IMR-90 (cell line): Measurements from ENCODE around the gene FOXK1. TPM values are rescaled to one million over a fixed set of nuclear protein-coding genes. Genes with fewer than 3 reads are reported as not detected.

ENCODE experiments used
- ATAC-seq: fragments of 200-7000 bp; cut with Tn5 transposase; 2 replicates; pipeline ENCODE4 v1.9.1; 2020; ENCODE audit warnings: low read depth, mild to moderate bottlenecking, moderate library complexity
- Bru-seq: library from RNA; stranded (reverse); fragments of 400-500 nt; gene quantifications from one replicate; lab custom pipeline; 2021; lab: Mats Ljungman, UMichigan
- BruChase-seq, 2 experiments: library from RNA; stranded (reverse); fragments of 400-500 nt; gene quantifications; one replicate each; lab custom pipeline; 2021; lab: Mats Ljungman, UMichigan
- BruUV-seq: library from RNA; stranded (reverse); fragments of 400-500 nt; replicated peaks from 2 replicates; lab custom pipeline; 2021; lab: Mats Ljungman, UMichigan
- CTCF ChIA-PET: fragments of 300-600 bp; formaldehyde crosslinking; extraction: SDS; loops from one replicate; lab custom pipeline; 2021; ENCODE audit warnings: antibody characterized with exemption; lab: Yijun Ruan, JAX
- POLR2A ChIA-PET: fragments of 300-600 bp; sonication (Branson Sonifier 250); formaldehyde crosslinking; loops from one replicate; lab custom pipeline; 2022; ENCODE audit warnings: antibody characterized with exemption; ENCODE audit not compliant: unreplicated experiment; lab: Charles Lee
- DNase-seq: peaks from one replicate; pipeline ENCODE4 v3.0.0; 2013
- H2AFZ ChIP-seq: replicated peaks from 2 replicates; pipeline ENCODE3; 2013; ENCODE audit warnings: low read length, mild to moderate bottlenecking; ENCODE audit not compliant: poor library complexity
- H2AK5ac ChIP-seq: 2 replicates; pipeline ENCODE4 v1.6.1; 2013; ENCODE audit warnings: low read depth, low read length, inconsistent platforms
- H2AK9ac ChIP-seq: replicated peaks from 2 replicates; pipeline ENCODE3; 2013; ENCODE audit warnings: mild to moderate bottlenecking, low read depth, low read length, moderate library complexity; ENCODE audit not compliant: poor library complexity
- H2BK120ac ChIP-seq: 2 replicates; pipeline ENCODE4 v1.6.1; 2013; ENCODE audit warnings: low read depth, low read length, inconsistent platforms
- H2BK15ac ChIP-seq: 3 replicates; pipeline ENCODE4 v1.6.1; 2013; ENCODE audit warnings: low read depth, low read length, inconsistent platforms
- H2BK20ac ChIP-seq: 2 replicates; pipeline ENCODE4 v1.6.1; 2013; ENCODE audit warnings: low read depth, mild to moderate bottlenecking, inconsistent platforms, low read length, moderate library complexity
- H2BK5ac ChIP-seq: 2 replicates; pipeline ENCODE4 v1.6.1; 2013; ENCODE audit warnings: mild to moderate bottlenecking, low read depth, low read length, inconsistent platforms; ENCODE audit not compliant: poor library complexity, severe bottlenecking
- H3K14ac ChIP-seq: replicated peaks from 2 replicates; pipeline ENCODE4 v1.6.1; 2013; ENCODE audit warnings: low read depth, low read length, inconsistent platforms
- H3K18ac ChIP-seq: 2 replicates; pipeline ENCODE4 v1.6.1; 2013; ENCODE audit warnings: low read depth, low read length, control low read depth
- H3K23ac ChIP-seq: 2 replicates; pipeline ENCODE4 v1.6.1; 2013; ENCODE audit warnings: low read depth, low read length, inconsistent platforms
- H3K27ac ChIP-seq: 2 replicates; pipeline ENCODE4 v1.5.1; 2013; ENCODE audit warnings: mild to moderate bottlenecking, control low read depth, low read length; ENCODE audit not compliant: insufficient read depth
- H3K27me3 ChIP-seq: 2 replicates; pipeline ENCODE4 v1.6.1; 2013; ENCODE audit warnings: low read length; ENCODE audit not compliant: control insufficient read depth, insufficient read depth
- H3K36me3 ChIP-seq: 2 replicates; pipeline ENCODE4 v1.6.1; 2013; ENCODE audit warnings: low read length, mixed read lengths; ENCODE audit not compliant: control insufficient read depth, insufficient read depth
- H3K4ac ChIP-seq: 2 replicates; pipeline ENCODE4 v1.6.1; 2013; ENCODE audit warnings: low read depth, low read length, inconsistent platforms
- H3K4me1 ChIP-seq: 2 replicates; pipeline ENCODE4 v1.6.1; 2013; ENCODE audit warnings: low read length, mixed read lengths; ENCODE audit not compliant: control insufficient read depth, insufficient read depth
- H3K4me2 ChIP-seq: 2 replicates; pipeline ENCODE4 v1.6.1; 2013; ENCODE audit warnings: low read depth, mild to moderate bottlenecking, control low read depth, low read length, moderate library complexity
- H3K4me3 ChIP-seq: 2 replicates; pipeline ENCODE4 v1.5.1; 2013; ENCODE audit warnings: low read depth, mild to moderate bottlenecking, control low read depth, low read length, moderate library complexity; ENCODE audit not compliant: insufficient read depth
- H3K56ac ChIP-seq: 2 replicates; pipeline ENCODE4 v1.6.1; 2013; ENCODE audit warnings: low read length, inconsistent platforms; ENCODE audit not compliant: insufficient read depth; ENCODE audit errors: extremely low read depth
- H3K79me1 ChIP-seq, 2 experiments: 2 replicates each; pipeline ENCODE4 v1.6.1; 2013; ENCODE audit warnings: low read length in 2 of 2, inconsistent platforms in 1 of 2, low read depth in 1 of 2
- H3K9ac ChIP-seq: 2 replicates; pipeline ENCODE4 v1.6.1; 2013; ENCODE audit warnings: low read depth, low read length, control low read depth
- H3K9me1 ChIP-seq: 2 replicates; pipeline ENCODE4 v1.6.1; 2013; ENCODE audit warnings: low read length, inconsistent platforms; ENCODE audit not compliant: insufficient read depth
- H3K9me3 ChIP-seq: 2 replicates; pipeline ENCODE4 v1.6.1; 2013; ENCODE audit warnings: low read length; ENCODE audit not compliant: control insufficient read depth, insufficient read depth
- H4K20me1 ChIP-seq: 2 replicates; pipeline ENCODE4 v1.6.1; 2013; ENCODE audit warnings: low read length, inconsistent platforms; ENCODE audit not compliant: insufficient read depth
- H4K5ac ChIP-seq: 2 replicates; pipeline ENCODE4 v1.6.1; 2013; ENCODE audit warnings: mild to moderate bottlenecking, low read depth, low read length, control low read depth
- H4K8ac ChIP-seq, 2 experiments: 2 replicates each; pipeline ENCODE4 v1.6.1; 2013; ENCODE audit warnings: low read depth in 2 of 2, low read length in 2 of 2, control low read depth in 1 of 2, inconsistent platforms in 1 of 2
- H4K91ac ChIP-seq: 2 replicates; pipeline ENCODE4 v1.6.1; 2013; ENCODE audit warnings: low read depth, low read length, inconsistent platforms; ENCODE audit not compliant: insufficient read depth
- CEBPB ChIP-seq: IDR thresholded peaks from 2 replicates; pipeline ENCODE4 v1.6.1; 2012; ENCODE audit warnings: low read depth, low read length, improper control_type of control experiment
- MAFK ChIP-seq: IDR thresholded peaks from 2 replicates; pipeline ENCODE4 v1.6.1; 2012; ENCODE audit warnings: low read depth, low read length, improper control_type of control experiment
- MAZ ChIP-seq: IDR thresholded peaks from 2 replicates; pipeline ENCODE4 v1.6.1; 2012; ENCODE audit warnings: low read depth, mild to moderate bottlenecking, low read length, improper control_type of control experiment, moderate library complexity, borderline replicate concordance
- MXI1 ChIP-seq: IDR thresholded peaks from 2 replicates; pipeline ENCODE4 v1.6.1; 2012; ENCODE audit warnings: low read depth, mild to moderate bottlenecking, low read length, moderate library complexity, borderline replicate concordance
- POLR2A ChIP-seq: IDR thresholded peaks from 2 replicates; pipeline ENCODE4 v1.6.1; 2012; ENCODE audit warnings: mild to moderate bottlenecking, low read depth, low read length
- RAD21 ChIP-seq: IDR thresholded peaks from 2 replicates; pipeline ENCODE4 v1.6.1; 2012; ENCODE audit warnings: low read length, improper control_type of control experiment
- WGBS, 2 experiments: methylation state at CpG; one replicate each; pipeline versions ENCODE4 v1.1.5 to v1.1.7; 2013; ENCODE audit warnings: missing lambda C conversion rate in 2 of 2; ENCODE audit not compliant: insufficient read length in 1 of 2; ENCODE audit errors: extremely low coverage in 2 of 2; 5-methylcytosine and 5-hydroxymethylcytosine counted together
- dilution Hi-C: fragments of 300-500 bp; cut with HindIII; formaldehyde crosslinking; loops from one replicate; pipeline ENCODE4 v1.14.3; 2018; ENCODE audit warnings: low sequenced_read_pairs; ENCODE audit not compliant: unreplicated experiment
- in situ Hi-C: fragments of 300-500 bp; cut with MboI; formaldehyde crosslinking; loops from 3 replicates; pipeline ENCODE4 v1.14.3; 2019; ENCODE audit warnings: low sequenced_read_pairs, inconsistent platforms, mixed read lengths
- intact Hi-C: fragments of 100-400 bp; cut with micrococcal nuclease; formaldehyde crosslinking; loops from 2 replicates; pipeline ENCODE4 v1.10.0; 2022
- long read RNA-seq: library from polyadenylated mRNA; unstranded; transcript quantifications from one replicate; pipeline ENCODE4 v2.0.0, GENCODE V29; 2021; ENCODE audit not compliant: unreplicated experiment
- polyA plus RNA-seq, 3 experiments: library from polyadenylated mRNA; depleted of rRNA; stranded (reverse); fragments of >200 nt; gene quantifications; 2 replicates each; pipeline ENCODE4 v1.2.3, GENCODE V29; 2012; ENCODE audit warnings: low replicate concordance in 1 of 3
- total RNA-seq: library from RNA; depleted of rRNA; stranded (reverse); fragments of >200 nt; gene quantifications from 2 replicates; pipeline ENCODE4 v1.2.3, GENCODE V29; 2012; rRNA removed
- TF ChIP-seq, protein P1 (sequence below): fragments of 150-350 bp; IDR thresholded peaks from 2 replicates; pipeline ENCODE4 v1.6.1; 2017; ENCODE audit warnings: mild to moderate bottlenecking, antibody characterized with exemption, low read length, low read depth
- TF ChIP-seq, protein P2 (sequence below): conservative IDR thresholded peaks from 2 replicates; pipeline ENCODE4 v1.5.1; 2012; ENCODE audit warnings: mild to moderate bottlenecking, low read depth, low read length, improper control_type of control experiment

Gene FOXK1
- 4.3 and 5.0 TPM in 2 replicates for total RNA-seq
- 8.8 TPM in 2 replicates for polyA plus RNA-seq (2012; rRNA removed)
- 6.7 and 6.8 TPM in 2 replicates for polyA plus RNA-seq (2012; cell fraction: cytosol; rRNA removed)
- 18.7 and 30.1 TPM in 2 replicates for polyA plus RNA-seq (2012; cell fraction: nucleus; rRNA removed; ENCODE audit: low replicate concordance)
- percentile 91 among the genes with signal in this experiment for Bru-seq, nascent RNA
- percentile 96 among the genes with signal in this experiment for BruChase-seq, experiment 1, labeled RNA remaining after a 6-hour chase
- percentile 95 among the genes with signal in this experiment for BruChase-seq, experiment 2, labeled RNA remaining after a 2-hour chase
- long read RNA-seq, partial matches to known transcripts: 2 of 28 reads
- long read RNA-seq, other reads (novel, unspliced or antisense): 25 of 28 reads

DNA sequence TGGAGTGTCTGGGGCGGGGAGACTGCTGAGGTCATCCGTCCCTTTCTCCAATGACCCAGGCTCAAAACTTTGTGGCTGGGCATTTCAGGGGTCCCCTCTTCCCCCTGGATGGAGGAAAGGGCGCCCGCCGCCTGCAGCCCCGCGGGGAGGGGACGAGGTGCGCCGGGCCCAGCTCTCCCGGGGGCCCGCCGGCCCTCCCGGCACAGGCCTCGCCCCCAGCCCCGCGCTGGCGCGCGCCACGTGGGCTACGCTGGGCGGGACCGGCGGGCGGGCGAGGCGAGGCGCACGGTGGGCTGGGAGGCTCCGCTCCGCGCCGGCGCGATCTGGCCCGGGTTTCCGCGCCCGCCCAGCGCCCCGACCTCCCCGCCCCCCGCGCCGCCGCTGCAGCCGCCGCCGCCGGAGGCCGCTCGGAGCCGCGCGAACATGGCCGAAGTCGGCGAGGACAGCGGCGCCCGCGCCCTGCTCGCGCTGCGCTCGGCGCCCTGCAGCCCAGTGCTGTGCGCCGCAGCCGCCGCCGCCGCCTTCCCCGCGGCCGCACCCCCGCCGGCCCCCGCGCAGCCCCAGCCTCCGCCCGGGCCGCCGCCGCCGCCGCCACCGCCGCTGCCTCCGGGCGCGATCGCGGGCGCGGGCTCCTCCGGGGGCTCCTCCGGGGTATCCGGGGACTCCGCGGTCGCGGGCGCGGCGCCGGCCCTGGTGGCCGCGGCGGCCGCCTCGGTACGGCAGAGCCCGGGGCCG, at the start of gene FOXK1:
Gene FOXK1 (plus strand): TSS at position 410 of the 735 bp plus-strand sequence. CDS start 14 bp downstream, at position 424.
- Histone ChIP-seq H3K4me1 (peaks cover 9% of the 10 kb centered on the region), H4K91ac (peak within 1 kb of the TSS; percentile 96), H3K9me3 (no peaks in the 10 kb centered on the region), H3K18ac (peak within 1 kb of the TSS; percentile 91), H2BK15ac (peak within 1 kb of the TSS; percentile 91; the same call in 2 of the 3 replicates), H3K9me1 (peaks cover 9% of the 10 kb centered on the region; the same call in 1 of the 2 replicates), H3K4me3 (peak within 1 kb of the TSS; percentile 91), H4K5ac (peak within 1 kb of the TSS; percentile 93), H3K79me1 (peaks cover 24 to 40% of the 10 kb centered on the region in 2 experiments), H4K8ac (peak within 1 kb of the TSS; percentile 98 to 100), H3K14ac (peak within 1 kb of the TSS; percentile 98), H2AFZ (peak within 1 kb of the TSS; percentile 94), H3K23ac (peak within 1 kb of the TSS; percentile 94), H2BK120ac (peak within 1 kb of the TSS; percentile 94), H3K4me2 (peak within 1 kb of the TSS; percentile 96), H2BK20ac (peak within 1 kb of the TSS; percentile 85; the same call in 1 of the 2 replicates), H3K56ac (peak within 1 kb of the TSS; percentile 76), H3K27ac (peak within 1 kb of the TSS; percentile 100), H3K36me3 (peaks cover 10% of the 10 kb centered on the region), H3K9ac (peak within 1 kb of the TSS; percentile 100), H3K27me3 (no peaks in the 10 kb centered on the region), H2AK5ac (peak within 1 kb of the TSS; percentile 97), H2AK9ac (peak within 1 kb of the TSS; percentile 99), H2BK5ac (peak within 1 kb of the TSS; percentile 99), H3K4ac (peak within 1 kb of the TSS; percentile 99), H4K20me1 (peaks cover 27% of the 10 kb centered on the region)
- ATAC-seq (peak; percentile 88), DNase-seq (peak; percentile 65)
- intact Hi-C loops (loop anchor here (2.0 kb wide), 1 partner anchor 71 kb away; no protein-coding TSS in a partner anchor), dilution Hi-C loops (no loop called here), in situ Hi-C loops (no loop called here)
- TF ChIP-seq, protein P1, sequence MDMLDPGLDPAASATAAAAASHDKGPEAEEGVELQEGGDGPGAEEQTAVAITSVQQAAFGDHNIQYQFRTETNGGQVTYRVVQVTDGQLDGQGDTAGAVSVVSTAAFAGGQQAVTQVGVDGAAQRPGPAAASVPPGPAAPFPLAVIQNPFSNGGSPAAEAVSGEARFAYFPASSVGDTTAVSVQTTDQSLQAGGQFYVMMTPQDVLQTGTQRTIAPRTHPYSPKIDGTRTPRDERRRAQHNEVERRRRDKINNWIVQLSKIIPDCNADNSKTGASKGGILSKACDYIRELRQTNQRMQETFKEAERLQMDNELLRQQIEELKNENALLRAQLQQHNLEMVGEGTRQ: peak; percentile 86
- TF ChIP-seq MXI1: peak; percentile 81; the same call in 1 of the 2 replicates
- TF ChIP-seq, protein P2, sequence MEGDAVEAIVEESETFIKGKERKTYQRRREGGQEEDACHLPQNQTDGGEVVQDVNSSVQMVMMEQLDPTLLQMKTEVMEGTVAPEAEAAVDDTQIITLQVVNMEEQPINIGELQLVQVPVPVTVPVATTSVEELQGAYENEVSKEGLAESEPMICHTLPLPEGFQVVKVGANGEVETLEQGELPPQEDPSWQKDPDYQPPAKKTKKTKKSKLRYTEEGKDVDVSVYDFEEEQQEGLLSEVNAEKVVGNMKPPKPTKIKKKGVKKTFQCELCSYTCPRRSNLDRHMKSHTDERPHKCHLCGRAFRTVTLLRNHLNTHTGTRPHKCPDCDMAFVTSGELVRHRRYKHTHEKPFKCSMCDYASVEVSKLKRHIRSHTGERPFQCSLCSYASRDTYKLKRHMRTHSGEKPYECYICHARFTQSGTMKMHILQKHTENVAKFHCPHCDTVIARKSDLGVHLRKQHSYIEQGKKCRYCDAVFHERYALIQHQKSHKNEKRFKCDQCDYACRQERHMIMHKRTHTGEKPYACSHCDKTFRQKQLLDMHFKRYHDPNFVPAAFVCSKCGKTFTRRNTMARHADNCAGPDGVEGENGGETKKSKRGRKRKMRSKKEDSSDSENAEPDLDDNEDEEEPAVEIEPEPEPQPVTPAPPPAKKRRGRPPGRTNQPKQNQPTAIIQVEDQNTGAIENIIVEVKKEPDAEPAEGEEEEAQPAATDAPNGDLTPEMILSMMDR: 0 out of 2 replicates have a peak, but pooled peaks have one; percentile 11
- TF ChIP-seq RAD21: peak; percentile 20; the same call in 1 of the 2 replicates
- TF ChIP-seq CEBPB: no peak
- peak; percentile 73; the same call in 1 of the 2 replicates for TF ChIP-seq MAZ
- peak; percentile 52; the same call in 1 of the 2 replicates for TF ChIP-seq POLR2A
- TF ChIP-seq MAFK: no peak
- no TSS peak for BruUV-seq
- WGBS, 2 experiments: 0% methylated on average over 65 of the region's 116 CpGs; no CpG with 5 or more reads in 1 of the 2 experiments
- POLR2A ChIA-PET: interaction anchor here (1.3 kb wide), 1 partner anchor 40 kb away, joined by 6 read pairs; no protein-coding TSS in a partner anchor
- CTCF ChIA-PET: interaction anchor here (0.9 to 1.3 kb wide), 3 partner anchors 12 to 41 kb away, joined by 3 read pairs; no protein-coding TSS in a partner anchor
